ENCODE data around the gene ENTREP1. TPM values are rescaled to one million over a fixed set of nuclear protein-coding genes. Genes with fewer than 3 reads are reported as not detected.

Gene ENTREP1
- total and polyA plus RNA-seq, 2 donors (not counting 1 experiment from before 2014, with no cell fraction given), result 0.06 TPM; not detected in 1

DNA sequence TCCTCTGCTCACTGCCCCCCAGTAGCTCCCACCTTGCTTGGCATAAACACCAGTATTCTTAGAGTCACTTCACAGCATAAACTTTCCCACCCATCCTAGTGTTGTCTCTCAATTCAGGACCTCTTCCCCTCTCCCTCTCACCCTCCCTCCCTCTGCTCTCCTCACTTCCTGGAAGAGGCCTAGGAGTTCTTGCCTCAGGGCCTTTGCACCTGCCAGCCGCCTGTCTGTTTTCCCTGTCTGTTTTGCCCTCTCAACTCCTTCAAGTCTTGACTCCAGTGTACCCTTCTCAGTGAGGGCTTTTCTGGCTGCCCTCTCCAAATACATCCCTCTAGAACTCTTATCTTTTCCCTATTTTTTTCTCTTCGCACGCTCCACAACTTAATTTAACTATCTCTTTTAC lies 86.2 kb downstream of the ENTREP1 start:
- no peaks in the 10 kb centered on the region for H3K36me3 ChIP-seq (ENCODE audit: control insufficient read depth, insufficient read depth, low read length)
- no peak overlapping the region for H3K4me3 ChIP-seq (replicated peaks in 1 of 4; ENCODE audit: control extremely low read depth in 1 of 4, insufficient read depth in 1 of 4, low read depth in 3 of 4, low read length in 4 of 4)
- no peak overlapping the region for H3K9ac ChIP-seq (ENCODE audit: insufficient read depth, low read length)
- H3K4me1 ChIP-seq (ENCODE audit: control insufficient read depth, extremely low read depth, insufficient read depth, low read length), result no peaks in the 10 kb centered on the region
- H3K4me2 ChIP-seq (ENCODE audit: extremely low read depth, insufficient read depth, low read length), result no peak overlapping the region
- no peak overlapping the region for H3K27ac ChIP-seq (ENCODE audit: insufficient read depth, low read length)
- no peak overlapping the region for H2AFZ ChIP-seq (ENCODE audit: low read length)
- no peaks in the 10 kb centered on the region for H3K27me3 ChIP-seq (ENCODE audit: control insufficient read depth, insufficient read depth, low read length)
- no peaks in the 10 kb centered on the region for H3K9me3 ChIP-seq (ENCODE audit: control insufficient read depth, insufficient read depth, low read depth, low read length)
- DNase-seq (ENCODE audit: low read depth in 2 of 2), result no peak
- no peaks in the 10 kb centered on the region for H4K20me1 ChIP-seq (ENCODE audit: control insufficient read depth, extremely low read depth, insufficient read depth, low read length)
- TF ChIP-seq EZH2 (IDR thresholded peaks at IDR 0.05; ENCODE audit: low read length, missing control alignments), result no peak
- TF ChIP-seq, protein P1, sequence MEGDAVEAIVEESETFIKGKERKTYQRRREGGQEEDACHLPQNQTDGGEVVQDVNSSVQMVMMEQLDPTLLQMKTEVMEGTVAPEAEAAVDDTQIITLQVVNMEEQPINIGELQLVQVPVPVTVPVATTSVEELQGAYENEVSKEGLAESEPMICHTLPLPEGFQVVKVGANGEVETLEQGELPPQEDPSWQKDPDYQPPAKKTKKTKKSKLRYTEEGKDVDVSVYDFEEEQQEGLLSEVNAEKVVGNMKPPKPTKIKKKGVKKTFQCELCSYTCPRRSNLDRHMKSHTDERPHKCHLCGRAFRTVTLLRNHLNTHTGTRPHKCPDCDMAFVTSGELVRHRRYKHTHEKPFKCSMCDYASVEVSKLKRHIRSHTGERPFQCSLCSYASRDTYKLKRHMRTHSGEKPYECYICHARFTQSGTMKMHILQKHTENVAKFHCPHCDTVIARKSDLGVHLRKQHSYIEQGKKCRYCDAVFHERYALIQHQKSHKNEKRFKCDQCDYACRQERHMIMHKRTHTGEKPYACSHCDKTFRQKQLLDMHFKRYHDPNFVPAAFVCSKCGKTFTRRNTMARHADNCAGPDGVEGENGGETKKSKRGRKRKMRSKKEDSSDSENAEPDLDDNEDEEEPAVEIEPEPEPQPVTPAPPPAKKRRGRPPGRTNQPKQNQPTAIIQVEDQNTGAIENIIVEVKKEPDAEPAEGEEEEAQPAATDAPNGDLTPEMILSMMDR (conservative IDR thresholded peaks at IDR 0.05 in 1 of 2, IDR thresholded peaks at IDR 0.05 in 1 of 2; ENCODE audit: low read depth in 1 of 2, low read length in 2 of 2), result no peak
- H3K79me2 ChIP-seq (ENCODE audit: control insufficient read depth, insufficient read depth, low read length), result no peaks in the 10 kb centered on the region

- TF ChIP-seq EZH2 (IDR thresholded peaks at IDR 0.05; ENCODE audit: low read length, missing control alignments), result no peak
- TF ChIP-seq, protein P1 (conservative IDR thresholded peaks at IDR 0.05 in 1 of 2, IDR thresholded peaks at IDR 0.05 in 1 of 2; ENCODE audit: low read depth in 1 of 2, low read length in 2 of 2), result no peak
- H3K4me1 ChIP-seq (ENCODE audit: control insufficient read depth, extremely low read depth, insufficient read depth, low read length), result no peaks in the 10 kb centered on the region
- H3K9ac ChIP-seq (ENCODE audit: insufficient read depth, low read length), result no peak overlapping the region
- no peak for DNase-seq (ENCODE audit: low read depth in 2 of 2)
- no peaks in the 10 kb centered on the region for H3K79me2 ChIP-seq (ENCODE audit: control insufficient read depth, insufficient read depth, low read length)
- H3K36me3 ChIP-seq (ENCODE audit: control insufficient read depth, insufficient read depth, low read length), result no peaks in the 10 kb centered on the region
- H3K9me3 ChIP-seq (ENCODE audit: control insufficient read depth, insufficient read depth, low read depth, low read length), result no peaks in the 10 kb centered on the region
- H4K20me1 ChIP-seq (ENCODE audit: control insufficient read depth, extremely low read depth, insufficient read depth, low read length), result no peaks in the 10 kb centered on the region
- H3K4me3 ChIP-seq (replicated peaks in 1 of 4; ENCODE audit: control extremely low read depth in 1 of 4, insufficient read depth in 1 of 4, low read depth in 3 of 4, low read length in 4 of 4), result no peak overlapping the region
- H3K27ac ChIP-seq (ENCODE audit: insufficient read depth, low read length), result no peak overlapping the region
- H3K4me2 ChIP-seq (ENCODE audit: extremely low read depth, insufficient read depth, low read length), result no peak overlapping the region
- no peaks in the 10 kb centered on the region for H3K27me3 ChIP-seq (ENCODE audit: control insufficient read depth, insufficient read depth, low read length)
- H2AFZ ChIP-seq (ENCODE audit: low read length), result no peak overlapping the region
Measured at GRCh38 chr9:69411931-69412740, 87.1 kb downstream of the ENTREP1 start.

DNA sequence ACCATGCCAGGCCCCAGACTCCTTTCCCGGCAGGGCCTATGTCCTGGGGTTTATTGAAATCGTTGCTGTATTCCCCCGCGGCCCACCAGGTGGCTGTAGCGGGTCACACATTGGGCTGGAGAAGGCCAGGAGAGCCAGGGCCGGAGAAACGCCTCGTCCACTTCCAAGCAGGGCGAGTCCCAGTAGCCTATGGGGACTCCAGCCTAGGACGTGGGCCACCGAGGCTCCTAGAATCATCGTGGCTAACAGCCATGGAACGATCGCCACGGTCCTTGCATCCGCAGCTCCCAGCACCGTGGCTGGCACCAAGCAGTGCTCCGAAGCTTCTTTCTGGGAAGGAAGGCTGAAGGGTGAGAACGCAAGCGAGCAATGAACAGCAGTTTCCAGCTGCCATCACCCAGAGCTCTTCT lies 87.7 kb downstream of the ENTREP1 start:
- Histone ChIP-seq H3K4me2 (ENCODE audit: extremely low read depth, insufficient read depth, low read length) (peak overlapping the region; percentile 80), H4K20me1 (ENCODE audit: control insufficient read depth, extremely low read depth, insufficient read depth, low read length) (no peaks in the 10 kb centered on the region), H2AFZ (ENCODE audit: low read length) (peak overlapping the region; percentile 92), H3K27me3 (ENCODE audit: control insufficient read depth, insufficient read depth, low read length) (no peaks in the 10 kb centered on the region), H3K79me2 (ENCODE audit: control insufficient read depth, insufficient read depth, low read length) (no peaks in the 10 kb centered on the region), H3K9ac (ENCODE audit: insufficient read depth, low read length) (peak overlapping the region; percentile 23), H3K4me3 (replicated peaks in 1 of 4; ENCODE audit: control extremely low read depth in 1 of 4, insufficient read depth in 1 of 4, low read depth in 3 of 4, low read length in 4 of 4) (peak overlapping the region in 3 of 4 experiments; percentile 35 to 40 (median 39)), H3K27ac (ENCODE audit: insufficient read depth, low read length) (no peak overlapping the region), H3K4me1 (ENCODE audit: control insufficient read depth, extremely low read depth, insufficient read depth, low read length) (no peaks in the 10 kb centered on the region), H3K9me3 (ENCODE audit: control insufficient read depth, insufficient read depth, low read depth, low read length) (no peaks in the 10 kb centered on the region), H3K36me3 (ENCODE audit: control insufficient read depth, insufficient read depth, low read length) (no peaks in the 10 kb centered on the region)
- DNase-seq (ENCODE audit: low read depth in 2 of 2), result peak; percentile 53 to 68
- no peak for TF ChIP-seq EZH2 (IDR thresholded peaks at IDR 0.05; ENCODE audit: low read length, missing control alignments)
- TF ChIP-seq, protein P1 (conservative IDR thresholded peaks at IDR 0.05 in 1 of 2, IDR thresholded peaks at IDR 0.05 in 1 of 2; ENCODE audit: low read depth in 1 of 2, low read length in 2 of 2), result peak; percentile 68 to 82

All from fibroblast of lung (primary cell).